Panc1 (cell line): ENCODE measurements around the gene ZBED5. TPM values are rescaled to one million over a fixed set of nuclear protein-coding genes. Genes with fewer than 3 reads are reported as not detected.

Experiments
- ATAC-seq: fragments of 200-7000 bp; cut with Tn5 transposase; 2 replicates; pipeline ENCODE4 v1.9.1; 2020; ENCODE audit warnings: mild to moderate bottlenecking, moderate library complexity
- BruUV-seq: library from RNA; stranded (reverse); fragments of 400-500 nt; replicated peaks from 2 replicates; lab custom pipeline; 2021; lab: Mats Ljungman, UMichigan
- CTCF ChIA-PET: fragments of 300-600 bp; sonication (Branson Sonifier 250); formaldehyde crosslinking; loops from one replicate; lab custom pipeline; 2022; ENCODE audit warnings: antibody characterized with exemption; lab: Charles Lee
- POLR2A ChIA-PET: fragments of 300-600 bp; sonication (Branson Sonifier 250); formaldehyde crosslinking; loops from one replicate; lab custom pipeline; 2022; ENCODE audit warnings: antibody characterized with exemption; lab: Charles Lee
- DNase-seq: peaks from one replicate; pipeline ENCODE4 v3.0.0-alpha.2; 2010; ENCODE audit warnings: low read depth, low spot score
- H3K27ac ChIP-seq: 2 replicates; pipeline ENCODE4 v1.5.1; 2011; ENCODE audit warnings: mild to moderate bottlenecking, low read length, inconsistent platforms
- H3K27me3 ChIP-seq: fragments of 200-500 bp; sonication (Bioruptor generic); 2 replicates; pipeline ENCODE4 v1.6.0; 2014; ENCODE audit warnings: low read length, inconsistent platforms; ENCODE audit not compliant: control insufficient read depth, insufficient read depth
- H3K36me3 ChIP-seq: fragments of 200-500 bp; sonication (Bioruptor generic); 2 replicates; pipeline ENCODE4 v1.5.1; 2014; ENCODE audit warnings: inconsistent platforms, mild to moderate bottlenecking, low read length, moderate library complexity; ENCODE audit not compliant: control insufficient read depth, insufficient read depth
- H3K4me1 ChIP-seq: 2 replicates; pipeline ENCODE4 v1.5.1; 2011; ENCODE audit warnings: inconsistent platforms, mild to moderate bottlenecking, low read length, moderate library complexity; ENCODE audit not compliant: control insufficient read depth, insufficient read depth
- H3K4me3 ChIP-seq, 2 experiments: 2 replicates each; pipeline ENCODE4 v1.5.1; 2011 to 2012; ENCODE audit warnings: low read depth in 2 of 2, low read length in 2 of 2, mild to moderate bottlenecking in 2 of 2, inconsistent platforms in 1 of 2, moderate library complexity in 1 of 2
- H3K9me3 ChIP-seq: fragments of 200-500 bp; sonication (Bioruptor generic); 2 replicates; pipeline ENCODE4 v1.5.1; 2014; ENCODE audit warnings: low read depth, mild to moderate bottlenecking, inconsistent platforms, low read length, moderate library complexity; ENCODE audit not compliant: control insufficient read depth, insufficient read depth
- CTCF ChIP-seq: fragments of 450-650 bp; IDR thresholded peaks from 2 replicates; pipeline ENCODE4 v1.5.1; 2017; ENCODE audit warnings: mild to moderate bottlenecking
- POLR2AphosphoS5 ChIP-seq: IDR thresholded peaks from 2 replicates; pipeline ENCODE4 v1.6.1; 2012; ENCODE audit warnings: mild to moderate bottlenecking, low read depth, low read length, moderate library complexity
- REST ChIP-seq, 2 experiments: IDR thresholded peaks; 2 replicates each; pipeline ENCODE4 v1.6.1; 2011 to 2012; ENCODE audit warnings: low read depth in 2 of 2, control low read depth in 1 of 2, low read length in 1 of 2, mild to moderate bottlenecking in 1 of 2, moderate library complexity in 1 of 2; ENCODE audit not compliant: insufficient read depth in 1 of 2
- SIN3A ChIP-seq: IDR thresholded peaks from 2 replicates; pipeline ENCODE4 v1.6.1; 2012; ENCODE audit warnings: low read depth, mild to moderate bottlenecking, low read length, moderate library complexity, borderline replicate concordance; ENCODE audit not compliant: insufficient read depth
- TCF7L2 ChIP-seq: IDR thresholded peaks from 2 replicates; pipeline ENCODE4 v1.6.1; 2011; ENCODE audit warnings: mild to moderate bottlenecking, low read depth, low read length, inconsistent platforms
- in situ Hi-C: cut with HindIII; loops from 2 replicates; pipeline ENCODE4 v1.10.0; 2016; ENCODE audit warnings: low sequenced_read_pairs, low pct_unique_long_range_greater_than_20kb
- intact Hi-C: fragments of 100-400 bp; cut with micrococcal nuclease; formaldehyde crosslinking; loops from one replicate; pipeline ENCODE4 v1.10.0; 2022; ENCODE audit not compliant: unreplicated experiment
- total RNA-seq: library from RNA; stranded (reverse); gene quantifications from one replicate; pipeline ENCODE4 v1.2.1, GENCODE V29; 2021; ENCODE audit not compliant: unreplicated experiment

ZBED5 gene
- total RNA-seq, 1 experiment from 2014 or later: 114 TPM

- in situ Hi-C loops: no loop called here
- TF ChIP-seq SIN3A (no peak), REST (IDR thresholded peaks at IDR 0.05; ENCODE audit: insufficient read depth in 1 of 2, low read depth in 2 of 2, low read length in 1 of 2) (no peak), POLR2AphosphoS5 (no peak), TCF7L2 (no peak), CTCF (no peak)
- Histone ChIP-seq H3K4me3 (no peak overlapping the region), H3K9me3 (peaks cover 3% of the 10 kb centered on the region; the same call in 1 of the 2 replicates), H3K27me3 (no peaks in the 10 kb centered on the region), H3K36me3 (peaks cover 11% of the 10 kb centered on the region), H3K27ac (peak overlapping the region; percentile 78), H3K4me1 (peaks cover 40% of the 10 kb centered on the region)
- no TSS peak for BruUV-seq
- ChIA-PET POLR2A (interaction anchor here (0.6 to 1.1 kb wide), 2 partner anchors 8 to 63 kb away, joined by 3 to 4 read pairs; no protein-coding TSS in a partner anchor), CTCF (no interaction called here)
- intact Hi-C loops: no loop called here
- no peak for DNase-seq
- no peak for ATAC-seq
Observed at GRCh38 chr11:10861047-10861446, 3.2 kb upstream of the ZBED5 start.

GRCh38 chr11:10858439-10859325 lies 829 bp upstream of the ZBED5 start:
- Histone ChIP-seq H3K36me3 (peaks cover 34% of the 10 kb centered on the region), H3K4me3 (peak overlapping the region; percentile 87 to 91), H3K27ac (peak overlapping the region; percentile 100), H3K4me1 (peaks cover 50% of the 10 kb centered on the region), H3K27me3 (no peaks in the 10 kb centered on the region), H3K9me3 (no peaks in the 10 kb centered on the region)
- POLR2A ChIA-PET: interaction anchor here (1.1 to 2.5 kb wide), 3 partner anchors 50 to 72 kb away, joined by 4 to 32 read pairs (median 7); partner anchors contain the start of gene EIF4G2
- peak; percentile 51 for ATAC-seq
- in situ Hi-C loops (no loop called here), intact Hi-C loops (loop anchor here (2.0 to 5.0 kb wide), 2 partner anchors 51 to 74 kb away; partner anchors contain the start of gene EIF4G2)
- BruUV-seq: TSS peak; percentile 87
- no peak for TF ChIP-seq CTCF
- TF ChIP-seq POLR2AphosphoS5: peak; percentile 13; the same call in 1 of the 2 replicates
- 0 out of 4 replicates have a peak, but pooled peaks of 1 of the 2 experiments have one; percentile 33 for TF ChIP-seq REST (IDR thresholded peaks at IDR 0.05; ENCODE audit: insufficient read depth in 1 of 2, low read depth in 2 of 2, low read length in 1 of 2)
- CTCF ChIA-PET: interaction anchor here (1.0 to 1.8 kb wide), 3 partner anchors 50 to 75 kb away, joined by 3 to 8 read pairs (median 6); partner anchors contain the start of gene EIF4G2
- DNase-seq: no peak
